GM19438 (cell line): Measurements from ENCODE around the gene TLDC2.
"Not testable (repeated sequence)": the region's sequence is repeated elsewhere in the genome, so short reads cannot be mapped to it uniquely, and the experiment has no call there.

ENCODE experiments used
- ATAC-seq: cut with Tn5 transposase; IDR thresholded peaks from one replicate; pipeline ENCODE4 v1.9.1; 2021; ENCODE audit warnings: low read depth; ENCODE audit not compliant: unreplicated experiment

The TLDC2 gene

DNA sequence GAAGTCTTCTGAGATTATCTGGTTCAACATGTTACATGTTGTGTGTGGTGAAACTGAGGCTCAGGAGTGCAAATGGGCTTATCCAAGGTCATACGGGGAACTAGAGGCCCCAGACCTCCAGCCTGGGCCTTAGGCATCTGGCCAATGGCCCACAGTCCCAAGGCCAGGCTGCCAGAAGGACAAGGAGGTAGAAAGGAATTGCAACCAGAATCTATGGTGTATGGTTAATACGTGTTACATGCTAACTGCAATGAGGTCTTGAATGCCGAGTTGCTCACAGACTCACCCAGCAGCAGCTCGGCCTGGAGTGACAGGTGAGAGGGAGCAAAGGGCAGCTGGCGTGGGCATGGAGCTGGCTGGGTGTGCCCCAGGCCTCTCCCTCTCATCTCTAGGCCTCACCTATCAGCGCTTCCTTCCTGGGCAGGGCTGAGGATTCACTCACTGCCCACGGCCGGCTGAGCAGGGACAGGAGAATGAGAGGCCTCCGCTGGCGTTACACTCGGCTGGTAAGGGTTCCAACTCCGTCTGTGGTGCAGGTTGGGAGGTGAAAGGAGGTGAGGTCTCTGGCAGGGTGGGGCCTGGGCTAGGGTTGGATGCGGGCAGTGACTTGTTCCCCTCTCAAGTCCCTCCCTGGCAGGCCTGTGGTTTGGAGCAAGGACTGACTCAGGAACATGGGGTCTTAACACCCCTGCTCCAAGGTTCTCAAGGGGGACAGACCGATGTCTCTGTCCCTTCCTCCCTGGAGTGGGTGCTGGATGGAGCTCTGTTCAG, at the start of gene TLDC2:
Gene TLDC2 (plus strand): TSS at position 437 of the 771 bp plus-strand sequence. CDS start 37 bp downstream, at position 474.
- no peak for ATAC-seq

DNA sequence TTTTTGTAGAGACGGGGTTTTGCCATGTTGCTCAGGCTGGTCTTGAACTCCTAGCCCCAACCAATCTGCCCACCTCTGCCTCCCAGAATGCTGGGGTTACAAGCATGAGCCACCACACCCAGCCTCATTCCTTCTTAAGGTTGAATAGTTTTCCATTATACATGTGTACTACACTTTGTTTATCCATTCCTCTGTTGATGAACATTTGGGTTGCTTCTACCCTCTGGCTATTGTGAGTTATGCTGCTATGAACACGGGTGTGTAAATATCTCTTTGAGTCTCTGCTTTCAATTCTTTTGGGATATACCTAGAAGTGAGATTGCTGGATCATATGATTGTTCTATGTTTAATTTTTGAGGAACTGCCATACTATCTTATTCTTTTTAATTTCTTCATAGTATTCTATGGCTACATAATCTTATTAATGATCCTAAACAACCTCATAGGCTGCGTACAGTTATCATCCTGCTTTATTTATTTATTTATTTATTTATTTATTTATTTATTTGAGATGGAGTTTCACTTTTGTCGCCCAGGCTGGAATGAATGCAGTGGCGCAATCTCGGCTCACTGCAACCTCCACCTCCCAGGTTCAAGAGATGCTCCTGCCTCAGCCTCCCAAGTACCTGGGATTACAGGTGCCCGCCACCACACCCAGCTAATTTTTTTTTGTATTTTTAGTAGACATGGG, 49.2 kb upstream of the TLDC2 start:
- ATAC-seq = no peak

- peak; percentile 84 for ATAC-seq
Measured at GRCh38 chr20:36827541-36828279, 48.2 kb upstream of the TLDC2 start.

DNA sequence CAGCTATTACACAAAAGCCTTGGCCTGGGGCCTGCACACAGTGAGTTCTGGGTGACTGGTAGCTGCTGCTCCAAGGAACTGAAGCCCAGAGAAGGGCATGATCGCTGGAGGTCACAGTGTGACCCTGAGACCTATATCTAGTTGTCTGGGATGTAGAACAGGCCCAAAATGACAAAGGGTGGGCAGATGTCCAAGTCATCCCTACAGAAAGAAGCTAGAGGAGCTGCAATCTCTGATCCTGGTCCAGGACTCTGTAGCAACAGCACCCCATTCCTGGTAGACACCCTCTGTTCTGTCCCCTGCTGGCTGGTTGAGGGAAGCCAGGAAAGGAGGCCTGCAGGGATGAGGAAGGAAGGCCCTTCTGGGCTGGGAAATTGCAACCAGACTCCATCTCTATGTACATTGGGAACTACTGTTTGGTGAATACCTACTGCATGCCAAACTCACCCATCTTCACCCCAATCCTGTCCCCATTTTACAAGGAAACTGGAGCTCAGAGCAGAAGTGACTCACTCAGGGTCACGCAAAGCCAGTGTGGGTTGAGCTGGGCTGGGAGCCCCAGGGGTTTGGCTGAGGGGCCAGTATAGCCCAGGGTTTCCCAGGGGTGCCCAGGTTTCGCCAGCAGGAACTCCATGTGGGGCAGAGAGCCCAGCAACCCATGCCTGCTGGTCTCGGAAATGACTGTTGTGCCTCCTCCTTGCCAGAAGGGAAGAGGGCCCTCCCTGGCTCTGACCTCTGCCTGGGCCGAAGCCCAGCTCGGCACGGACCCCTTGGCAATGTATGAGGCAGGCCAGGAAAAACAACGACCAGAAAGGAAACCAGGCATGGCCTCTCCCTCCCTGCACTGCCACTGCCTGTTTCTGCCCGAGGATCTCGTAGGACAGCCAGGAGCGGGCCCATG, 44.9 kb upstream of the TLDC2 start:
- no peak for ATAC-seq

DNA sequence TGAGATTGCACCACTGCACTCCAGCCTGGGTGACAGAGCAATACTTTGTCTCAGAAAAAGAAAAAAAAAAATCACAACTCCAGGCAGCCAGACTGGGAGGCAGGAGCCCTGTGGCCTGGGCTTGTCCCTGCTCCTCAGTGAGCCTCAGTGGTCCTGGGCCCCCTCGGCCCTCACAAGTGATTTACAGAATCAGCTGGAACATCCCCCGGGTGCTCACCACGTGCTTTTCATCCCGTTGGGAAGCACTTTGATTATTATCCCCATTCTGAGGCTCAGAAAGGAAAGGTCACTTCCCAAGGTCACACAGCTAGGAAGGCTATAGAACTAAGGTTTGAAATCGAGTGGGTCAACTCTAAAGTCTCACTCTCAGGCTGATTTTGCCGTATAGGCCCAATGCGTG, 43.1 kb upstream of the TLDC2 start:
- ATAC-seq = no peak

- no peak for ATAC-seq
Measured at GRCh38 chr20:36833275-36834020, 42.5 kb upstream of the TLDC2 start.

GRCh38 chr20:36835025-36835424, 40.9 kb upstream of the TLDC2 start:
- ATAC-seq = no peak

DNA sequence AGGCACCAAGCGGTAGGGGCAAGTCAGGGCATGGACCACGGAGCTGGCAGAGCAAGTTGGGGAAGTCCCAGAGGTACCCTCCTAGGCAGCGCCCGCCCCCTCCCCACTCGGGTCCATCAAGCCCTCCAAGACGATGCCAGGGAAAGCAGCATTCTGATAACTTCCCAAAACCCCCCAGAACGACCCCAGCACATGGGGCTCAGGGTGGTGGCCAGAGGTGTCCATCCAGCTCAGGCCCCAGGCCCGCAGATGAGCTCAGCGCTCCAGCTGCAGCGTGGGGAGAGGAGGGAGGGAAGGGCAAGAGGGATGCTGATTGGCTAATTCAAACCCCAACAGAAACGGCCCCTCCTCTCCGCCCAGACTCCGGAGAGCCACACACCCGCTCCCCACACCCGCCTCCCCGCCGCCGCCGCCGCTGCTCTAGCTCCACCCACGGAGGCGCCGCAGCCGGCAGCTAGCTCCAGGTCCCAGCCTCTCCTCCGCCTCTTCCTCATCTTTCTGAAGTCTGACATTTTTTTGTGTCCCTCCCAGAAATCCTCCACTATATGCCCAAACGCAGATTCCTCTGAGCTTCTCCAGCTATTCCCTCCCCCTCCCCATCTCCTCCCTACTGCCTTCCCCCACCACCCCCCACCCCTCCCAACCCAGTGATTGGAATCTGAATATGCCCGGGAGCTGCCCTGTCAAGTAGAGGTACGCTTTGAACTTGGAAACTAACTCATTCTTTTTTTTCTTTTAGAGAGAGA, 40.3 kb upstream of the TLDC2 start:
- peak; percentile 69 for ATAC-seq

GRCh38 chr20:36836591-36837269, 39.2 kb upstream of the TLDC2 start:
- ATAC-seq = no peak

- ATAC-seq = not testable (repeated sequence)
Measured at GRCh38 chr20:36838376-36838775, 37.6 kb upstream of the TLDC2 start.

- ATAC-seq = no peak
Measured at GRCh38 chr20:36839150-36839549, 36.8 kb upstream of the TLDC2 start.

DNA sequence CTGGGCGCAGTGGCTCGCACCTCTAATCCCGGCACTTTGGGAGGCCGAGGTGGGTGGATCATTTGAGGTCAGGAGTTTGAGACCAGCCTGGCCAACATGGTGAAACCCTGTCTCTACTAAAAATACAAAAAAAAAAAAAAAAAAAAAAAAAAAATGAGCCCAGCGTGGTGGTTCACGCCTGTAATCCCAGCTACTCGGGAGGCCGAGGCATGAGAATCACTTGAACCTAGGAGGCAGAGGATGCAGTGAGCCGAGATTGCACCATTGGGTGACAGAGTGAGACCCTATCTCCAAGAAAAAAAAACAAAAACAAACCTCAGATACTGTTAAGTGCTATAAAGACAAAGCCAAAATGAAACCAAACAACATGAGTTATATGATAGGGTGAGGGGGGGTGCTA, 34.9 kb upstream of the TLDC2 start:
- not testable (repeated sequence) for ATAC-seq

DNA sequence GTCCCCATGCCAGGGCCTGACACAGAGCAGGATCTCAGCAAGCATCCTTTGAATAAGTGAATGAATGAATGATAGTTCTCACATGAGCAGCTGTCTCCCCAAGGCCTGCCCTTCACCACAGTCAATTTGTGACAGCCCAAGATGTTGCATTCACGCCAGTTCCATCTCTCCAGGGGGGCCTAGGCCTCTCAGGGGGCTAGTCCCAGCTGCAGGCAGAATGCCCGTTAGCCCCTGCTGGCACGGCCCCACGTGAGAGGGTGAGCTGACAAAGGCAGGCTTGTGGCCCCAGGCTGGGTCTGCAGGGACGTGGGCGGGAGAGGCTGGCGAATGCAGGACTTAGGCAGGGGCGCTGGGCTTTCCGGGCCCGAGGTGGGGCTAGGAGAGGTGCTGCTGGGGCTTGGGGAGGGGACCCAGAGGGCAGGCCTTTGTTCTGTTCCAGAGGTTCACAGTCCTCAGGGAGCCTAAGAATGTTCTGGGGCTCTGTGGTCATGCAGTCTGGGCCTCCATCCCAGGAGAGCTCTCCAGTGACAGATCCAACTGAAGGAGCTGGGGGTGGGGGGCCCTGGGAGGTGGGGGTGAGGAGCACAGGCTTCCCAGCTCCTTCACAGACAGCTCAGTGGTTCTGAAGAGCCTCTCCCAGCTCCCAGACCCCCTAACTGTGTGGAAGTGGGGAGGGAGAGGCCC, 30.5 kb upstream of the TLDC2 start:
- no peak for ATAC-seq

GRCh38 chr20:36847009-36847709, 28.8 kb upstream of the TLDC2 start:
- ATAC-seq = no peak

DNA sequence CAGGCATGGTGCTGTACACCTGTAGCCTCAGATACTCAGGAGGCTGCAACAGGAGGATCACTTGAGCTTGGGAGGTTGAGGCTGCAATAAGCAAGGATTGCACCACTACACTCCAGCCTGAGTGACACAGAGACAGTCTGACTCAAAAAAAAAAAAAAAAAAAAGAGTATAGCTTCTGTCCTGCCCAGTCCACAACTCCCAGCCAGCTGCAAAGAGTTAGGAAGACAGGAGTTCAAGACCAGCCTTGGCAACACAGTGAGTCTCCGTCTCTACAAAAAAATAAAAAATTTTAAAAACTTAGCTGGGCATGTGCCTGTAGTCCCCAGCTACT, 28.3 kb upstream of the TLDC2 start:
- ATAC-seq = no peak

DNA sequence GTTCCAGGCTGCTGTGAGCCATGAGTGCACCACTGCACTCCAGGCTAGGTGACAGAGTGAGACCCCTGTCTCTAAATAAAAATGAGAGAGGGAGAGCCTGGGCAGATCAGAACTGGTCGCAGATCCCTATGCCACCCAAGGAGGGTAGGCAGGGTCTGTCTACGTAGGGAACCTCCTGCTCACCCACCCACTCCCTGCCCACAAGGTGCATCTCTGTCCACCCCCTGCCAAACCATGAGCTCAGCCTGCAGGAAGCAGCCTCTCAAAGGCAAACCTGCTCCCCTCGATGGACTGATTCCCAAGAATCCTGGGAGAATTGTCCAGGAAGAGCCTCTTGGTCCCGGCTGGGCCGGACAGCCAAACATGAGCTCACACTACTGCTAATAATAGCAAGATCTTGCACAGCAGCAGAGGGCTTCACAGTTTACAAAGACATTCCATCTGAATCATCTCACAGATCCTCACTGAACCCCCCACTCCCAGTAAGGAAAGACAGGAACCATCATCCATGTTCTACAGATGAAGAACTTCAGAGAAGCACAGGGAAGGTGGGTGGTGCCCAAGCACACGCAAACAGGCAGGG, 27.8 kb upstream of the TLDC2 start:
- ATAC-seq = no peak

GRCh38 chr20:36848677-36849076, 27.3 kb upstream of the TLDC2 start:
- no peak for ATAC-seq
